NCI-H187 (cell line): ENCODE data around the gene CNGA4.
"Not testable (repeated sequence)": the region's sequence is repeated elsewhere in the genome, so short reads cannot be mapped to it uniquely, and the experiment has no call there.

Experiments used
- DNase-seq, 2 experiments: peaks; one replicate each; lab custom pipeline; 2025; lab: John Stamatoyannopoulos, UW

Gene CNGA4

GRCh38 chr11:6268820-6269219 is 29.9 kb downstream of the CNGA4 start:
- no peak for DNase-seq

GRCh38 chr11:6269994-6270393 is 31.1 kb downstream of the CNGA4 start:
- DNase-seq, result no peak

GRCh38 chr11:6270584-6271246 is 31.8 kb downstream of the CNGA4 start:
- DNase-seq, result no peak

- DNase-seq, result no peak
Measured at GRCh38 chr11:6271598-6271997, 32.7 kb downstream of the CNGA4 start.

GRCh38 chr11:6273188-6273587 is 34.3 kb downstream of the CNGA4 start:
- no peak for DNase-seq

GRCh38 chr11:6280809-6281208 is 41.9 kb downstream of the CNGA4 start:
- not testable (repeated sequence) for DNase-seq

- no peak for DNase-seq
Measured at GRCh38 chr11:6283453-6284023, 44.6 kb downstream of the CNGA4 start.

- no peak for DNase-seq
Measured at GRCh38 chr11:6284250-6284649, 45.4 kb downstream of the CNGA4 start.

GRCh38 chr11:6285019-6285418 is 46.1 kb downstream of the CNGA4 start:
- DNase-seq, result no peak
